Neural cell (in vitro differentiated cells): ENCODE results near the gene SDK1. TPM values are rescaled to one million over a fixed set of nuclear protein-coding genes. Genes with fewer than 3 reads are reported as not detected.

ENCODE experiments used
- H2AFZ ChIP-seq: fragments of 200-600, 300-800 bp; sonication (generic), shearing (Covaris generic); 2 replicates; pipeline ENCODE4 v1.6.0; 2014; ENCODE audit warnings: low read depth, mild to moderate bottlenecking, antibody characterized with exemption, low read length, moderate library complexity
- H3F3A ChIP-seq: fragments of 200-600 bp; shearing (Covaris generic); 2 replicates; pipeline ENCODE4 v1.6.1; 2016; ENCODE audit warnings: mild to moderate bottlenecking, moderate library complexity, mixed read lengths, antibody characterized with exemption, low read length; ENCODE audit not compliant: insufficient read depth, poor library complexity, severe bottlenecking
- H3K27ac ChIP-seq: fragments of 200-600, 300-800 bp; sonication (generic), shearing (Covaris generic); 2 replicates; pipeline ENCODE4 v1.5.1; 2014; ENCODE audit warnings: mild to moderate bottlenecking, low read length, moderate library complexity
- H3K27me3 ChIP-seq: fragments of 300-800, 200-600 bp; sonication (generic), shearing (Covaris generic); 2 replicates; pipeline ENCODE4 v1.6.0; 2014; ENCODE audit warnings: mild to moderate bottlenecking, low read depth, low read length, moderate library complexity; ENCODE audit not compliant: insufficient read depth
- H3K36me3 ChIP-seq: fragments of 300-800, 200-600 bp; sonication (generic), shearing (Covaris generic); 2 replicates; pipeline ENCODE4 v1.5.1; 2014; ENCODE audit warnings: mild to moderate bottlenecking, antibody characterized with exemption, low read length, moderate library complexity; ENCODE audit not compliant: insufficient read depth
- H3K4me2 ChIP-seq: fragments of 300-800, 200-600 bp; sonication (generic), shearing (Covaris generic); 2 replicates; pipeline ENCODE4 v1.6.0; 2014; ENCODE audit warnings: mild to moderate bottlenecking, low read length
- H3K4me3 ChIP-seq: fragments of 300-800, 200-600 bp; sonication (generic), shearing (Covaris generic); 2 replicates; pipeline ENCODE4 v1.5.1; 2014; ENCODE audit warnings: mild to moderate bottlenecking, low read length, moderate library complexity
- H3K79me2 ChIP-seq: fragments of 200-600 bp; shearing (Covaris generic); replicated peaks from 2 replicates; pipeline ENCODE4 v1.6.0; 2014; ENCODE audit warnings: mild to moderate bottlenecking, low read length, moderate library complexity; ENCODE audit not compliant: insufficient read depth
- H3K9ac ChIP-seq: fragments of 300-800, 200-600 bp; sonication (generic), shearing (Covaris generic); 2 replicates; pipeline ENCODE4 v1.6.1; 2016; ENCODE audit warnings: mild to moderate bottlenecking, low read length, mixed read lengths
- H3K9me2 ChIP-seq: fragments of 200-600 bp; shearing (Covaris generic); 2 replicates; pipeline ENCODE4 v1.6.1; 2016; ENCODE audit warnings: mild to moderate bottlenecking, low read length, mixed read lengths; ENCODE audit not compliant: insufficient read depth
- H3K9me3 ChIP-seq: fragments of 200-600, 300-800 bp; sonication (generic), shearing (Covaris generic); 2 replicates; pipeline ENCODE4 v1.6.1; 2016; ENCODE audit warnings: mild to moderate bottlenecking, mixed run types, low read length, moderate library complexity, mixed read lengths
- H4K20me1 ChIP-seq: fragments of 200-600 bp; shearing (Covaris generic); 2 replicates; pipeline ENCODE4 v1.6.1; 2016; ENCODE audit warnings: mild to moderate bottlenecking, mixed run types; ENCODE audit not compliant: insufficient read depth
- EP300 ChIP-seq: fragments of 450-650 bp; conservative IDR thresholded peaks from 2 replicates; pipeline ENCODE4 v1.6.1; 2014; ENCODE audit warnings: antibody characterized with exemption, mild to moderate bottlenecking, moderate library complexity; ENCODE audit not compliant: poor library complexity, severe bottlenecking
- EZH2 ChIP-seq: fragments of 200-600, 300-800 bp; shearing (Covaris generic), sonication (generic); IDR thresholded peaks from 2 replicates; pipeline ENCODE4 v1.6.1; 2014; ENCODE audit warnings: antibody characterized with exemption, low read length, borderline replicate concordance, mild to moderate bottlenecking; ENCODE audit not compliant: insufficient read depth, poor library complexity, severe bottlenecking
- MXI1 ChIP-seq: fragments of 450-650 bp; conservative IDR thresholded peaks from 2 replicates; pipeline ENCODE4 v1.6.1; 2014; ENCODE audit warnings: antibody characterized with exemption, mild to moderate bottlenecking; ENCODE audit not compliant: poor library complexity, severe bottlenecking
- POLR2AphosphoS5 ChIP-seq: IDR thresholded peaks from 2 replicates; pipeline ENCODE4 v1.6.1; 2012
- RAD21 ChIP-seq: fragments of 450-650 bp; conservative IDR thresholded peaks from 2 replicates; pipeline ENCODE4 v1.6.1; 2014; ENCODE audit warnings: antibody characterized with exemption, mild to moderate bottlenecking, moderate library complexity
- SMC3 ChIP-seq: fragments of 450-650 bp; conservative IDR thresholded peaks from 2 replicates; pipeline ENCODE4 v1.6.1; 2014; ENCODE audit warnings: antibody characterized with exemption, mild to moderate bottlenecking, moderate library complexity; ENCODE audit not compliant: poor library complexity
- TAF1 ChIP-seq: IDR thresholded peaks from 2 replicates; pipeline ENCODE4 v1.6.1; 2012; ENCODE audit warnings: low read depth
- polyA plus RNA-seq: library from polyadenylated mRNA; depleted of rRNA; stranded (reverse); fragments of >200 nt; gene quantifications from 2 replicates; pipeline ENCODE4 v1.2.3, GENCODE V29; 2014
- TF ChIP-seq, protein P1 (sequence below): IDR thresholded peaks from 2 replicates; pipeline ENCODE4 v1.6.1; 2012; ENCODE audit warnings: borderline replicate concordance
- TF ChIP-seq, protein P2 (sequence below): fragments of 450-650 bp; IDR thresholded peaks from 2 replicates; pipeline ENCODE4 v1.5.1; 2014; ENCODE audit warnings: antibody characterized with exemption, mild to moderate bottlenecking, moderate library complexity; ENCODE audit not compliant: poor library complexity, severe bottlenecking

SDK1 gene
- polyA plus RNA-seq, 1 donor from 2014 or later, result 2.7 TPM

DNA sequence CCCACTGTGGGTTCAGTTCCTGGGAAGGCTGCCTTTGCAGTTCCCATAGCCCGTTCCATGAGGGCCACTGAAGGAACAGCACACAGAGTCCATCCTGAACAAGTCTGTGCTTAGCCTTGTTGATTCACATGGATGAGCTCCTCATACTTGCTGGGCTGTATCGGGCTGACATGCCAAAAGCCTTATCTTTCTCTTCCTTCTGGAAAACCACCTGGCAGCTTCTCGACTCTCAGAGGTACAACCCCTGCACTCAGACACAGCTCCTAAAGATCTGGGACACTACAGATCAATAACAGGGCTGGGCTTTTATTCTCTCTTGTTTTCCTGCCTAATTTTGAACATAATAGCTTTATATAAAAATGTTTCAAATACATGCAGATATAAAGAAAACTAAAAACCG is 667.2 kb downstream of the SDK1 start (continued):
- TF ChIP-seq EP300, result no peak

DNA sequence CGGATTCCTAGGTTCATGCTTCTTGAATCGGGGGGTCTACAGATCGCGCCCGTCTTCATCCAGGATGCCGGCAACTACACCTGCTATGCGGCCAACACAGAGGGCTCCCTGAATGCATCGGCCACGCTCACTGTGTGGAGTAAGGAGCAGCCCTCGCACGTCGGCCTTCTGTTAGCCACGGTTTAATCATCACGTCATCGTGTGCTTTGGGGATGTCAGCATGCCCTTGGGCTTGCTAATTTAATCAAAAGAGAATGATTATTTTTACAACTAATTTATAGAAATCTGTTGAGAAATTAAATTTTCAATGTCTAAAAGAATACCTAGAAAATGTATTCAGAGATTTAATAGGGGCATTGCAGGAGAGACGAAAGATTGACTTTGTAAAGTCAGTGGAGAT is 668.2 kb downstream of the SDK1 start:
- H3K9me2 ChIP-seq, result no peaks in the 10 kb centered on the region
- TF ChIP-seq RAD21 (no peak), TAF1 (no peak), MXI1 (no peak), SMC3 (no peak), EP300 (no peak), POLR2AphosphoS5 (no peak), EZH2 (no peak)
- TF ChIP-seq, protein P1, sequence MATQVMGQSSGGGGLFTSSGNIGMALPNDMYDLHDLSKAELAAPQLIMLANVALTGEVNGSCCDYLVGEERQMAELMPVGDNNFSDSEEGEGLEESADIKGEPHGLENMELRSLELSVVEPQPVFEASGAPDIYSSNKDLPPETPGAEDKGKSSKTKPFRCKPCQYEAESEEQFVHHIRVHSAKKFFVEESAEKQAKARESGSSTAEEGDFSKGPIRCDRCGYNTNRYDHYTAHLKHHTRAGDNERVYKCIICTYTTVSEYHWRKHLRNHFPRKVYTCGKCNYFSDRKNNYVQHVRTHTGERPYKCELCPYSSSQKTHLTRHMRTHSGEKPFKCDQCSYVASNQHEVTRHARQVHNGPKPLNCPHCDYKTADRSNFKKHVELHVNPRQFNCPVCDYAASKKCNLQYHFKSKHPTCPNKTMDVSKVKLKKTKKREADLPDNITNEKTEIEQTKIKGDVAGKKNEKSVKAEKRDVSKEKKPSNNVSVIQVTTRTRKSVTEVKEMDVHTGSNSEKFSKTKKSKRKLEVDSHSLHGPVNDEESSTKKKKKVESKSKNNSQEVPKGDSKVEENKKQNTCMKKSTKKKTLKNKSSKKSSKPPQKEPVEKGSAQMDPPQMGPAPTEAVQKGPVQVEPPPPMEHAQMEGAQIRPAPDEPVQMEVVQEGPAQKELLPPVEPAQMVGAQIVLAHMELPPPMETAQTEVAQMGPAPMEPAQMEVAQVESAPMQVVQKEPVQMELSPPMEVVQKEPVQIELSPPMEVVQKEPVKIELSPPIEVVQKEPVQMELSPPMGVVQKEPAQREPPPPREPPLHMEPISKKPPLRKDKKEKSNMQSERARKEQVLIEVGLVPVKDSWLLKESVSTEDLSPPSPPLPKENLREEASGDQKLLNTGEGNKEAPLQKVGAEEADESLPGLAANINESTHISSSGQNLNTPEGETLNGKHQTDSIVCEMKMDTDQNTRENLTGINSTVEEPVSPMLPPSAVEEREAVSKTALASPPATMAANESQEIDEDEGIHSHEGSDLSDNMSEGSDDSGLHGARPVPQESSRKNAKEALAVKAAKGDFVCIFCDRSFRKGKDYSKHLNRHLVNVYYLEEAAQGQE, result no peak
- TF ChIP-seq, protein P2, sequence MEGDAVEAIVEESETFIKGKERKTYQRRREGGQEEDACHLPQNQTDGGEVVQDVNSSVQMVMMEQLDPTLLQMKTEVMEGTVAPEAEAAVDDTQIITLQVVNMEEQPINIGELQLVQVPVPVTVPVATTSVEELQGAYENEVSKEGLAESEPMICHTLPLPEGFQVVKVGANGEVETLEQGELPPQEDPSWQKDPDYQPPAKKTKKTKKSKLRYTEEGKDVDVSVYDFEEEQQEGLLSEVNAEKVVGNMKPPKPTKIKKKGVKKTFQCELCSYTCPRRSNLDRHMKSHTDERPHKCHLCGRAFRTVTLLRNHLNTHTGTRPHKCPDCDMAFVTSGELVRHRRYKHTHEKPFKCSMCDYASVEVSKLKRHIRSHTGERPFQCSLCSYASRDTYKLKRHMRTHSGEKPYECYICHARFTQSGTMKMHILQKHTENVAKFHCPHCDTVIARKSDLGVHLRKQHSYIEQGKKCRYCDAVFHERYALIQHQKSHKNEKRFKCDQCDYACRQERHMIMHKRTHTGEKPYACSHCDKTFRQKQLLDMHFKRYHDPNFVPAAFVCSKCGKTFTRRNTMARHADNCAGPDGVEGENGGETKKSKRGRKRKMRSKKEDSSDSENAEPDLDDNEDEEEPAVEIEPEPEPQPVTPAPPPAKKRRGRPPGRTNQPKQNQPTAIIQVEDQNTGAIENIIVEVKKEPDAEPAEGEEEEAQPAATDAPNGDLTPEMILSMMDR, result no peak

DNA sequence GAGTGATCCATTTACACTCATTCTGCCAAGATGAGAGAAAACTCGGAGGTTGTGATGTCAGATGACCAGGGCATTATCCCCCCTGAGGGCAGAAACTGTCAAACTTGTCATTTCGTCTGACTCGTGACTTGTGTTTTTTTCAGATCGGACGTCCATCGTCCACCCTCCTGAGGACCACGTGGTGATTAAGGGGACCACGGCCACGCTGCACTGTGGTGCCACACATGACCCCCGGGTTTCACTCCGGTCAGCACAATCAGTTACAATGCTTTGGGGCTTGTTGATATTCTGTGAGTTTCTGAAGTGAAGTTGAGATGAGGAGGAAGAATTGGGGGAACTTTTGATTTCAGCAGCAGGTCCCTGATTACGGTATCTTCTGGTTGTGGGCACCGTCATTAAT is 670.3 kb downstream of the SDK1 start:
- Histone ChIP-seq H3K27ac (no peak overlapping the region), H3K9me2 (no peaks in the 10 kb centered on the region), H3K4me2 (no peak overlapping the region), H3K79me2 (no peaks in the 10 kb centered on the region), H4K20me1 (no peaks in the 10 kb centered on the region), H2AFZ (no peak overlapping the region), H3K4me3 (no peak overlapping the region), H3K9me3 (no peaks in the 10 kb centered on the region), H3K9ac (no peak overlapping the region), H3K27me3 (no peaks in the 10 kb centered on the region), H3F3A (no peaks in the 10 kb centered on the region), H3K36me3 (no peaks in the 10 kb centered on the region)
- TF ChIP-seq, protein P1, result no peak
- no peak for TF ChIP-seq POLR2AphosphoS5

More for the DNA sequence above, 668.2 kb downstream of the SDK1 start:
- Histone ChIP-seq H4K20me1 (no peaks in the 10 kb centered on the region), H3K36me3 (no peaks in the 10 kb centered on the region), H3K9ac (no peak overlapping the region), H3K27ac (no peak overlapping the region), H3K27me3 (no peaks in the 10 kb centered on the region), H3K4me2 (no peak overlapping the region), H3K79me2 (no peaks in the 10 kb centered on the region), H3K4me3 (no peak overlapping the region), H3K9me3 (no peaks in the 10 kb centered on the region), H2AFZ (no peak overlapping the region), H3F3A (no peaks in the 10 kb centered on the region)
